Large intestine (tissue), 12 donors: ENCODE data around the gene FTO. TPM values are rescaled to one million over a fixed set of nuclear protein-coding genes. Genes with fewer than 3 reads are reported as not detected.

Experiments used
- DNase-seq, 2 donors: peaks; one replicate each; pipeline versions ENCODE4 v3.0.0 to v3.0.0-alpha.2; 2013
- H3K27ac ChIP-seq: one replicate; pipeline ENCODE4 v1.5.1; 2013; ENCODE audit warnings: low read length
- H3K27me3 ChIP-seq: 2 replicates; pipeline ENCODE4 v1.6.1; 2013; ENCODE audit warnings: low read length; ENCODE audit not compliant: control insufficient read depth, insufficient read depth
- H3K36me3 ChIP-seq: 2 replicates; pipeline ENCODE4 v1.6.1; 2013; ENCODE audit warnings: low read length; ENCODE audit not compliant: control insufficient read depth, insufficient read depth
- H3K4me1 ChIP-seq: one replicate; pipeline ENCODE4 v1.6.1; 2013; ENCODE audit warnings: low read length; ENCODE audit not compliant: control insufficient read depth, insufficient read depth
- H3K4me3 ChIP-seq: one replicate; pipeline ENCODE4 v1.5.1; 2013; ENCODE audit warnings: low read length
- H3K9me3 ChIP-seq: one replicate; pipeline ENCODE4 v1.6.1; 2013; ENCODE audit warnings: mild to moderate bottlenecking, low read depth, low read length, moderate library complexity; ENCODE audit not compliant: control insufficient read depth
- WGBS: methylation state at CpG from one replicate; pipeline ENCODE4 v1.1.5; 2013; ENCODE audit warnings: low lambda C conversion rate; ENCODE audit not compliant: insufficient coverage; 5-methylcytosine and 5-hydroxymethylcytosine counted together
- long read RNA-seq, 11 donors: transcript quantifications; one replicate each; lab custom pipeline, GENCODE V29; 2026
- polyA plus RNA-seq: library from polyadenylated mRNA; unstranded; fragments of 120-200 nt; gene quantifications from one replicate; pipeline ENCODE4 v1.2.1, GENCODE V29; 2013

FTO gene
- polyA plus RNA-seq, result 43.1 TPM
- long read RNA-seq, donor 1, full-length matches to known transcripts, result 4 of 4 reads
- long read RNA-seq, donor 1, partial matches to known transcripts, result 0 of 4 reads
- long read RNA-seq, donor 1, other reads (novel, unspliced or antisense), result 0 of 4 reads
- long read RNA-seq, donor 2, full-length matches to known transcripts, result 3 of 3 reads
- long read RNA-seq, donor 2, partial matches to known transcripts, result 0 of 3 reads
- long read RNA-seq, donor 2, other reads (novel, unspliced or antisense), result 0 of 3 reads
- long read RNA-seq, donor 3, result 0 reads
- long read RNA-seq, donor 4, result 0 reads
- long read RNA-seq, donor 5, full-length matches to known transcripts, result 2 of 2 reads
- long read RNA-seq, donor 5, partial matches to known transcripts, result 0 of 2 reads
- long read RNA-seq, donor 5, other reads (novel, unspliced or antisense), result 0 of 2 reads
- long read RNA-seq, donor 6, full-length matches to known transcripts, result 6 of 6 reads
- long read RNA-seq, donor 6, partial matches to known transcripts, result 0 of 6 reads
- long read RNA-seq, donor 6, other reads (novel, unspliced or antisense), result 0 of 6 reads
- long read RNA-seq, donor 7, full-length matches to known transcripts, result 1 of 1 reads
- long read RNA-seq, donor 7, partial matches to known transcripts, result 0 of 1 reads
- long read RNA-seq, donor 7, other reads (novel, unspliced or antisense), result 0 of 1 reads
- long read RNA-seq, donor 8, full-length matches to known transcripts, result 4 of 4 reads
- long read RNA-seq, donor 8, partial matches to known transcripts, result 0 of 4 reads
- long read RNA-seq, donor 8, other reads (novel, unspliced or antisense), result 0 of 4 reads
- long read RNA-seq, donor 9, full-length matches to known transcripts, result 2 of 2 reads
- long read RNA-seq, donor 9, partial matches to known transcripts, result 0 of 2 reads
- long read RNA-seq, donor 9, other reads (novel, unspliced or antisense), result 0 of 2 reads
- long read RNA-seq, donor 10, full-length matches to known transcripts, result 5 of 5 reads
- long read RNA-seq, donor 10, partial matches to known transcripts, result 0 of 5 reads
- long read RNA-seq, donor 10, other reads (novel, unspliced or antisense), result 0 of 5 reads
- long read RNA-seq, donor 11, full-length matches to known transcripts, result 6 of 6 reads
- long read RNA-seq, donor 11, partial matches to known transcripts, result 0 of 6 reads
- long read RNA-seq, donor 11, other reads (novel, unspliced or antisense), result 0 of 6 reads

DNA sequence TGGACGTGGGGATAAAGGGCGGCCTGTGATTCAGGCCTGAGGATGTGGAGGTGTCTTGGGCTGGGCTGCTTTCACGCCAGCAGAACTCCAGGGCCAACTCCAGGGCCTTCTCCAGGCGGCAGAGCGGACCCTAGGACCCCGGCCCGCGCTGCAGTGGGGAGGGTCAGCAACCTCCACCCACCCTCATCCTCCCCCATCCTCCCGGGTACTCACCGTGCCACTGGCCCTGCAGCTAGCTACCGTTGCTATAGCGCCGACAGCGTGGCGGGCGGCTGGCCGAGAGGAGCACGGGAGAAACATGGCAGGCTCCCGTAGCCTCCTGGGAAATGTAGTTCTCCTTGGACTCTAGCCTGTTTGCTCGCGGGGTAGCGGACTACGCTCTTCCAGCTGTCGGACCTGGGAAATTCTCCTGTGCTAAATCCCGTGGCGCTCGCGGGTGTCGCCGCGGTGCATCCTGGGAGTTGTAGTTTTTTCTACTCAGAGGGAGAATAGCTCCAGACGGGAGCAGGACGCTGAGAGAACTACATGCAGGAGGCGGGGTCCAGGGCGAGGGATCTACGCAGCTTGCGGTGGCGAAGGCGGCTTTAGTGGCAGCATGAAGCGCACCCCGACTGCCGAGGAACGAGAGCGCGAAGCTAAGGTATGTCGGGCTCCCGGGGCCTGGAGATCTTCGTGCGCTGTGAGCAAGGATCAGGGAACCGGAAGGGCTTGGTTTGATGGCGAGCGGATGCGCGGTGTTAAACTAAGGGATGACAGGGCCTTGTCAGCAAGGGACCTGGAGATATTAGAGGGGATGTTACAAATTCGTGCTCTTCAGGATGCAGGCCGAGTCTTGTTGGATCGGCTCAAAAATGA, at the start of gene FTO, which contains the start of gene RPGRIP1L:
FTO (plus strand) TSS at position 567 of the 855 bp plus-strand sequence.
RPGRIP1L (minus strand) TSS at position 270 of the 855 bp plus-strand sequence. CDS start 3,136 bp downstream, outside the sequence.
- DNase-seq, result peak; percentile 99 to 100
- H3K27ac ChIP-seq, result peak within 1 kb of the TSS; percentile 4
- WGBS, result 0% methylated on average over 2 of the region's 57 CpGs
- peak within 1 kb of the TSS; percentile 90 for H3K4me3 ChIP-seq
- H3K9me3 ChIP-seq, result no peaks in the 10 kb centered on the region
- H3K36me3 ChIP-seq, result no peaks in the 10 kb centered on the region
- no peaks in the 10 kb centered on the region for H3K4me1 ChIP-seq
- no peaks in the 10 kb centered on the region for H3K27me3 ChIP-seq

- WGBS, result 100% methylated on average over 1 of the region's 2 CpGs
- H3K4me1 ChIP-seq, result no peaks in the 10 kb centered on the region
- H3K36me3 ChIP-seq, result peaks cover 4% of the 10 kb centered on the region
- H3K9me3 ChIP-seq, result no peaks in the 10 kb centered on the region
- no peak overlapping the region for H3K4me3 ChIP-seq
- DNase-seq, result no peak
- no peaks in the 10 kb centered on the region for H3K27me3 ChIP-seq
- H3K27ac ChIP-seq, result no peak overlapping the region
Measured at GRCh38 chr16:53654946-53655345, 49.0 kb upstream of the FTO start.

GRCh38 chr16:53662072-53662471, 41.9 kb upstream of the FTO start:
- no peaks in the 10 kb centered on the region for H3K36me3 ChIP-seq
- H3K27ac ChIP-seq, result no peak overlapping the region

GRCh38 chr16:53664724-53665345, 39.1 kb upstream of the FTO start:
- Histone ChIP-seq H3K4me1 (no peaks in the 10 kb centered on the region), H3K27ac (no peak overlapping the region), H3K36me3 (no peaks in the 10 kb centered on the region), H3K4me3 (no peak overlapping the region), H3K9me3 (no peaks in the 10 kb centered on the region), H3K27me3 (no peaks in the 10 kb centered on the region)
- DNase-seq, result no peak
- no CpG with 5 or more reads among the region's 7 CpGs for WGBS

More at GRCh38 chr16:53662072-53662471, 41.9 kb upstream of the FTO start:
- no CpG with 5 or more reads among the region's 1 CpG for WGBS
- Histone ChIP-seq H3K27me3 (no peaks in the 10 kb centered on the region), H3K4me3 (no peak overlapping the region), H3K4me1 (no peaks in the 10 kb centered on the region), H3K9me3 (no peaks in the 10 kb centered on the region)
- DNase-seq, result no peak

GRCh38 chr16:53666786-53667415, 37.1 kb upstream of the FTO start:
- no peak overlapping the region for H3K27ac ChIP-seq
- H3K27me3 ChIP-seq, result no peaks in the 10 kb centered on the region
- no peak overlapping the region for H3K4me3 ChIP-seq
- H3K36me3 ChIP-seq, result no peaks in the 10 kb centered on the region
- WGBS, result no CpG with 5 or more reads among the region's 3 CpGs
- H3K4me1 ChIP-seq, result no peaks in the 10 kb centered on the region
- no peaks in the 10 kb centered on the region for H3K9me3 ChIP-seq
- DNase-seq, result no peak

DNA sequence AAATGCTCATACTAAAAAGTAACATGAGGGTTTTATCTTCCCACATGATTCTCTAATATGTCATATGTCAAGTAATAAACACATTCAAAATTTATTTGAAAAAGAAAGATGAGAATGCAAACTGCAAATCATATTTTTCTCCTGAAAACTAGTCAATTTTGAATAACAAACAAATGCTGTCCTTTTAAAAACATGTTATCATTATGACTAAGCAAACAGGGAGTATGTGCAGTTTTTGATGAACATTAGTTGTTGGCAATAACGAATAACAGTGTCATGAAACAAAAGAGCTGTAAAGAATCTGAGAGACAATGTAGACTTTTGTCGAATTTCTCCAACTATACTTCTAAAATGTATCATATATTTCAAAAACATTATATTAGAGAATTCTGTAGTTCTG, 35.1 kb upstream of the FTO start:
- Histone ChIP-seq H3K9me3 (no peaks in the 10 kb centered on the region), H3K27me3 (no peaks in the 10 kb centered on the region), H3K36me3 (no peaks in the 10 kb centered on the region), H3K27ac (no peak overlapping the region), H3K4me3 (no peak overlapping the region), H3K4me1 (no peaks in the 10 kb centered on the region)
- DNase-seq, result no peak
- WGBS, result 80% methylated on average over 1 of the region's 2 CpGs

GRCh38 chr16:53672461-53672860, 31.5 kb upstream of the FTO start:
- H3K36me3 ChIP-seq, result no peaks in the 10 kb centered on the region

GRCh38 chr16:53673189-53673588, 30.8 kb upstream of the FTO start:
- no peaks in the 10 kb centered on the region for H3K27me3 ChIP-seq
- H3K27ac ChIP-seq, result no peak overlapping the region
- DNase-seq, result no peak
- WGBS, result 100% methylated on average over 2 of the region's 4 CpGs
- H3K4me3 ChIP-seq, result no peak overlapping the region
- H3K9me3 ChIP-seq, result no peaks in the 10 kb centered on the region
- no peaks in the 10 kb centered on the region for H3K4me1 ChIP-seq
- no peaks in the 10 kb centered on the region for H3K36me3 ChIP-seq

More at GRCh38 chr16:53672461-53672860, 31.5 kb upstream of the FTO start:
- Histone ChIP-seq H3K27me3 (no peaks in the 10 kb centered on the region), H3K4me3 (no peak overlapping the region), H3K9me3 (no peaks in the 10 kb centered on the region), H3K27ac (no peak overlapping the region), H3K4me1 (no peaks in the 10 kb centered on the region)
- DNase-seq, result no peak

DNA sequence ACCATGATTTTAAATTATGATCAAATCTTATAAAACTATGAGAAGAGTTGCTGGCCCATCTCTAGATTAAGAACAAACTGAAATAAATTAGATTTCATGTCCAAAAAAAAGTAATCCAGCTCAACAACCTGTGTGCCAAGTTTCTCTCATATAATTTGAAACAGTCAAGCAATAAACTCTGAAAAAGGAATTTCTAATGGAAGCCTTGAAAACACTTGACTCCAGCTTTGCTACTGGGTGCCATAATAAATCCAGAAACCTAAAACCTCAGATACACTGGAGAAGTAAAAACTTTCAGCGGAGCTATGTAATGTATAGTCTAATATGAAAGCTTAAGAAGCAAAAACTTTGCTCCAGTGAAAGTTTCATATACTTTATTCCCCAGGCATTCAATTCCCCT, 25.8 kb upstream of the FTO start:
- Histone ChIP-seq H3K27me3 (no peaks in the 10 kb centered on the region), H3K27ac (no peak overlapping the region), H3K4me1 (no peaks in the 10 kb centered on the region), H3K4me3 (no peak overlapping the region), H3K36me3 (no peaks in the 10 kb centered on the region), H3K9me3 (no peaks in the 10 kb centered on the region)
- WGBS, result 100% methylated on average over 1 of the region's 1 CpG
- DNase-seq, result no peak
